Measurements from ENCODE around the gene CCDC187. TPM values are rescaled to one million over a fixed set of nuclear protein-coding genes. Genes with fewer than 3 reads are reported as not detected.

CCDC187 gene
- total and polyA plus RNA-seq, 5 experiments from 2014 or later, result not detected

GRCh38 chr9:136285501-136286358, 18.2 kb downstream of the CCDC187 start:
- Mint-ChIP-seq H3K9me3 (no peaks in the 10 kb centered on the region), H3K4me1 (peaks cover 6 to 9% (median 7%) of the 10 kb centered on the region in 4 donors), H3K27ac (no peak overlapping the region), H3K36me3 (no peaks in the 10 kb centered on the region), H3K27me3 (peaks cover 0 to 9% (median 7%) of the 10 kb centered on the region in 5 donors), H3K4me3 (no peak overlapping the region)
- POLR2A ChIA-PET, result no interaction called here
- no peak for ATAC-seq
- DNase-seq, result no peak

- H3K27me3 Mint-ChIP-seq, result peaks cover 0 to 9% (median 7%) of the 10 kb centered on the region in 5 donors
- DNase-seq, result no peak
Observed at GRCh38 chr9:136284951-136285350, 18.9 kb downstream of the CCDC187 start.

GRCh38 chr9:136284311-136284710, 19.6 kb downstream of the CCDC187 start:
- no peak for DNase-seq
- Mint-ChIP-seq H3K27me3 (peaks cover 0 to 9% (median 7%) of the 10 kb centered on the region in 5 donors), H3K36me3 (no peaks in the 10 kb centered on the region), H3K4me1 (peaks cover 6 to 9% (median 7%) of the 10 kb centered on the region in 4 donors), H3K9me3 (no peaks in the 10 kb centered on the region), H3K27ac (no peak overlapping the region), H3K4me3 (no peak overlapping the region)
- POLR2A ChIA-PET, result no interaction called here
- ATAC-seq, result peak in 1 of 2 donors; percentile 8

More at GRCh38 chr9:136284951-136285350, 18.9 kb downstream of the CCDC187 start:
- POLR2A ChIA-PET, result no interaction called here
- H3K4me3 Mint-ChIP-seq, result no peak overlapping the region
- no peaks in the 10 kb centered on the region for H3K9me3 Mint-ChIP-seq
- no peaks in the 10 kb centered on the region for H3K36me3 Mint-ChIP-seq
- H3K4me1 Mint-ChIP-seq, result peaks cover 6 to 9% (median 7%) of the 10 kb centered on the region in 4 donors
- H3K27ac Mint-ChIP-seq, result no peak overlapping the region
- ATAC-seq, result no peak

- ATAC-seq (peak; percentile 96 to 99), DNase-seq (peak; percentile 48 to 81 (median 66))
- POLR2A ChIA-PET, result no interaction called here
- Mint-ChIP-seq H3K36me3 (no peaks in the 10 kb centered on the region), H3K4me3 (peak overlapping the region in 3 of 10 donors; percentile 23 to 64 (median 43)), H3K4me1 (peaks cover 6 to 9% (median 7%) of the 10 kb centered on the region in 4 donors), H3K9me3 (no peaks in the 10 kb centered on the region), H3K27ac (no peak overlapping the region), H3K27me3 (peaks cover 0 to 9% (median 7%) of the 10 kb centered on the region in 5 donors)
Observed at GRCh38 chr9:136283291-136284235, 20.3 kb downstream of the CCDC187 start.

- Mint-ChIP-seq H3K4me1 (peaks cover 4 to 9% (median 6%) of the 10 kb centered on the region in 4 donors), H3K27me3 (peaks cover 0 to 9% (median 5%) of the 10 kb centered on the region in 5 donors), H3K4me3 (no peak overlapping the region), H3K9me3 (no peaks in the 10 kb centered on the region), H3K36me3 (no peaks in the 10 kb centered on the region), H3K27ac (no peak overlapping the region)
- POLR2A ChIA-PET, result no interaction called here
- ATAC-seq (no peak), DNase-seq (no peak)
Observed at GRCh38 chr9:136282272-136282861, 21.5 kb downstream of the CCDC187 start.

- H3K4me3 Mint-ChIP-seq, result no peak overlapping the region
- peaks cover 3 to 9% (median 6%) of the 10 kb centered on the region in 4 donors for H3K4me1 Mint-ChIP-seq
- no peak overlapping the region for H3K27ac Mint-ChIP-seq
- H3K9me3 Mint-ChIP-seq, result no peaks in the 10 kb centered on the region
- POLR2A ChIA-PET, result no interaction called here
- no peaks in the 10 kb centered on the region for H3K36me3 Mint-ChIP-seq
- no peak for ATAC-seq
- no peak for DNase-seq
- peaks cover 0 to 9% (median 4%) of the 10 kb centered on the region in 5 donors for H3K27me3 Mint-ChIP-seq
Observed at GRCh38 chr9:136281421-136282271, 22.2 kb downstream of the CCDC187 start.

GRCh38 chr9:136280535-136281315, 23.2 kb downstream of the CCDC187 start:
- Mint-ChIP-seq H3K27me3 (peaks cover 0 to 9% (median 4%) of the 10 kb centered on the region in 5 donors), H3K4me1 (peaks cover 3 to 9% (median 6%) of the 10 kb centered on the region in 4 donors), H3K4me3 (no peak overlapping the region), H3K27ac (no peak overlapping the region), H3K9me3 (no peaks in the 10 kb centered on the region), H3K36me3 (no peaks in the 10 kb centered on the region)
- DNase-seq, result no peak
- no peak for ATAC-seq
- POLR2A ChIA-PET, result no interaction called here

GRCh38 chr9:136279471-136279870, 24.4 kb downstream of the CCDC187 start:
- Mint-ChIP-seq H3K4me3 (no peak overlapping the region), H3K36me3 (no peaks in the 10 kb centered on the region), H3K4me1 (peaks cover 3 to 9% (median 6%) of the 10 kb centered on the region in 4 donors), H3K27ac (peak overlapping the region in 1 of 10 donors; percentile 28), H3K27me3 (peaks cover 0 to 10% (median 4%) of the 10 kb centered on the region in 5 donors), H3K9me3 (no peaks in the 10 kb centered on the region)
- DNase-seq, result no peak
- POLR2A ChIA-PET, result no interaction called here
- ATAC-seq, result no peak

GRCh38 chr9:136278894-136279293, 25.0 kb downstream of the CCDC187 start:
- H3K36me3 Mint-ChIP-seq, result no peaks in the 10 kb centered on the region
- ATAC-seq (no peak), DNase-seq (no peak)
- H3K4me1 Mint-ChIP-seq, result peaks cover 3 to 9% (median 5%) of the 10 kb centered on the region in 4 donors
- peak overlapping the region in 1 of 10 donors; percentile 28 for H3K27ac Mint-ChIP-seq
- POLR2A ChIA-PET, result no interaction called here
- peaks cover 0 to 10% (median 4%) of the 10 kb centered on the region in 5 donors for H3K27me3 Mint-ChIP-seq
- no peak overlapping the region for H3K4me3 Mint-ChIP-seq
- H3K9me3 Mint-ChIP-seq, result no peaks in the 10 kb centered on the region

GRCh38 chr9:136278221-136278620, 25.7 kb downstream of the CCDC187 start:
- DNase-seq (no peak), ATAC-seq (no peak)
- H3K27ac Mint-ChIP-seq, result no peak overlapping the region
- H3K9me3 Mint-ChIP-seq, result no peaks in the 10 kb centered on the region
- H3K27me3 Mint-ChIP-seq, result peaks cover 0 to 10% (median 0%) of the 10 kb centered on the region in 5 donors
- POLR2A ChIA-PET, result no interaction called here
- H3K4me1 Mint-ChIP-seq, result peaks cover 0 to 5% (median under 1%) of the 10 kb centered on the region in 4 donors
- no peak overlapping the region for H3K4me3 Mint-ChIP-seq
- H3K36me3 Mint-ChIP-seq, result no peaks in the 10 kb centered on the region

GRCh38 chr9:136277746-136278145, 26.1 kb downstream of the CCDC187 start:
- no peaks in the 10 kb centered on the region for H3K9me3 Mint-ChIP-seq
- peak overlapping the region in 1 of 10 donors; percentile 18 for H3K27ac Mint-ChIP-seq
- no peak overlapping the region for H3K4me3 Mint-ChIP-seq
- POLR2A ChIA-PET, result no interaction called here
- H3K36me3 Mint-ChIP-seq, result no peaks in the 10 kb centered on the region
- DNase-seq (no peak), ATAC-seq (no peak)
- H3K27me3 Mint-ChIP-seq, result peaks cover 0 to 10% (median 0%) of the 10 kb centered on the region in 5 donors
- H3K4me1 Mint-ChIP-seq, result peaks cover 0 to 5% (median under 1%) of the 10 kb centered on the region in 4 donors

All from naive thymus-derived CD8-positive, alpha-beta T cell (primary cell).